HEK293 (cell line): ENCODE data around the gene CCDC92.
A peak's percentile ranks its signal among the peaks of the same experiment; 100 is the strongest.

Source experiments
- FEZF1 ChIP-seq: fragments of 450-650 bp; formaldehyde crosslinking; IDR thresholded peaks from 2 replicates; pipeline ENCODE4 v1.5.1; 2016; ENCODE audit warnings: missing biosample characterization, missing genetic modification characterization
- KLF7 ChIP-seq: fragments of 450-650 bp; formaldehyde crosslinking; IDR thresholded peaks from 2 replicates; pipeline ENCODE4 v1.5.1; 2016; ENCODE audit warnings: missing biosample characterization, missing genetic modification characterization, borderline replicate concordance
- MZF1 ChIP-seq: fragments of 450-650 bp; formaldehyde crosslinking; IDR thresholded peaks from 2 replicates; pipeline ENCODE4 v1.5.1; 2017; ENCODE audit warnings: missing biosample characterization, missing genetic modification characterization, borderline replicate concordance
- REPIN1 ChIP-seq: fragments of 450-650 bp; formaldehyde crosslinking; IDR thresholded peaks from 2 replicates; pipeline ENCODE4 v1.5.1; 2017; ENCODE audit warnings: missing biosample characterization, missing genetic modification characterization, low read depth
- SALL2 ChIP-seq: fragments of 450-650 bp; formaldehyde crosslinking; IDR thresholded peaks from 2 replicates; pipeline ENCODE4 v1.5.0; 2017; ENCODE audit warnings: missing biosample characterization, mild to moderate bottlenecking, missing genetic modification characterization, borderline replicate concordance
- SCRT2 ChIP-seq: fragments of 450-650 bp; formaldehyde crosslinking; IDR thresholded peaks from 2 replicates; pipeline ENCODE4 v1.5.1; 2016; ENCODE audit warnings: missing biosample characterization, missing genetic modification characterization
- YY2 ChIP-seq: fragments of 450-650 bp; formaldehyde crosslinking; IDR thresholded peaks from 2 replicates; pipeline ENCODE4 v1.5.1; 2016; ENCODE audit warnings: missing biosample characterization, missing genetic modification characterization
- ZBTB7A ChIP-seq: fragments of 450-650 bp; formaldehyde crosslinking; IDR thresholded peaks from 2 replicates; pipeline ENCODE4 v1.5.1; 2016; ENCODE audit warnings: low read depth, missing biosample characterization, missing genetic modification characterization
- ZNF2 ChIP-seq: fragments of 450-650 bp; formaldehyde crosslinking; IDR thresholded peaks from 2 replicates; pipeline ENCODE4 v1.5.1; 2016; ENCODE audit warnings: missing biosample characterization, missing genetic modification characterization
- ZNF292 ChIP-seq: fragments of 450-650 bp; formaldehyde crosslinking; IDR thresholded peaks from 2 replicates; pipeline ENCODE4 v1.5.1; 2016; ENCODE audit warnings: low read depth, missing biosample characterization, missing genetic modification characterization, borderline replicate concordance
- ZNF302 ChIP-seq: fragments of 450-650 bp; formaldehyde crosslinking; IDR thresholded peaks from 2 replicates; pipeline ENCODE4 v1.5.1; 2016; ENCODE audit warnings: missing biosample characterization, missing genetic modification characterization, low read depth
- ZNF354C ChIP-seq: fragments of 450-650 bp; formaldehyde crosslinking; IDR thresholded peaks from 2 replicates; pipeline ENCODE4 v1.5.1; 2016; ENCODE audit warnings: missing biosample characterization, missing genetic modification characterization, low read depth, borderline replicate concordance
- ZNF366 ChIP-seq: fragments of 450-650 bp; formaldehyde crosslinking; conservative IDR thresholded peaks from 2 replicates; pipeline ENCODE4 v1.5.1; 2016; ENCODE audit warnings: missing biosample characterization, missing genetic modification characterization
- ZNF37A ChIP-seq: fragments of 450-650 bp; IDR thresholded peaks from 2 replicates; pipeline ENCODE4 v1.5.1; 2018; ENCODE audit warnings: missing biosample characterization, missing genetic modification characterization
- ZNF48 ChIP-seq: fragments of 450-650 bp; formaldehyde crosslinking; IDR thresholded peaks from 2 replicates; pipeline ENCODE4 v1.5.1; 2016; ENCODE audit warnings: missing biosample characterization, missing genetic modification characterization
- ZNF501 ChIP-seq: fragments of 450-650 bp; formaldehyde crosslinking; IDR thresholded peaks from 2 replicates; pipeline ENCODE4 v1.5.1; 2016; ENCODE audit warnings: missing biosample characterization, missing genetic modification characterization
- ZNF555 ChIP-seq: fragments of 450-650 bp; formaldehyde crosslinking; conservative IDR thresholded peaks from 2 replicates; pipeline ENCODE4 v1.5.1; 2017; ENCODE audit warnings: missing biosample characterization, mild to moderate bottlenecking, missing genetic modification characterization, inconsistent platforms
- ZNF558 ChIP-seq: fragments of 450-650 bp; formaldehyde crosslinking; IDR thresholded peaks from 2 replicates; pipeline ENCODE4 v1.5.1; 2016; ENCODE audit warnings: missing biosample characterization, missing genetic modification characterization
- ZNF596 ChIP-seq: fragments of 450-650 bp; IDR thresholded peaks from 2 replicates; pipeline ENCODE4 v1.5.0; 2018; ENCODE audit warnings: missing biosample characterization, mild to moderate bottlenecking, missing genetic modification characterization, moderate library complexity
- ZNF624 ChIP-seq: fragments of 450-650 bp; formaldehyde crosslinking; IDR thresholded peaks from 2 replicates; pipeline ENCODE4 v1.5.1; 2017; ENCODE audit warnings: missing biosample characterization, missing genetic modification characterization
- ZNF660 ChIP-seq: fragments of 450-650 bp; IDR thresholded peaks from 2 replicates; pipeline ENCODE4 v1.5.1; 2018; ENCODE audit warnings: missing biosample characterization, mild to moderate bottlenecking, missing genetic modification characterization
- ZNF677 ChIP-seq: fragments of 450-650 bp; IDR thresholded peaks from 2 replicates; pipeline ENCODE4 v1.5.0; 2018; ENCODE audit warnings: missing biosample characterization, mild to moderate bottlenecking, missing genetic modification characterization, moderate library complexity
- ZNF76 ChIP-seq: fragments of 450-650 bp; formaldehyde crosslinking; IDR thresholded peaks from 2 replicates; pipeline ENCODE4; 2016; ENCODE audit warnings: low read depth, missing biosample characterization, missing genetic modification characterization, borderline replicate concordance
- ZSCAN30 ChIP-seq: fragments of 450-650 bp; IDR thresholded peaks from 2 replicates; pipeline ENCODE4 v1.5.1; 2018; ENCODE audit warnings: missing biosample characterization, mild to moderate bottlenecking, missing genetic modification characterization, moderate library complexity
- TF ChIP-seq, protein P1 (sequence below): fragments of 450-650 bp; formaldehyde crosslinking; IDR thresholded peaks from 2 replicates; pipeline ENCODE4 v1.5.1; 2016; ENCODE audit warnings: missing biosample characterization, missing genetic modification characterization
- TF ChIP-seq, protein P2 (sequence below): fragments of 450-650 bp; formaldehyde crosslinking; IDR thresholded peaks from 2 replicates; pipeline ENCODE4 v1.5.1; 2016; ENCODE audit warnings: missing biosample characterization, missing genetic modification characterization
- TF ChIP-seq, protein P3 (sequence below): fragments of 450-650 bp; formaldehyde crosslinking; IDR thresholded peaks from 2 replicates; pipeline ENCODE4 v1.5.1; 2016; ENCODE audit warnings: missing biosample characterization, missing genetic modification characterization
- TF ChIP-seq, protein P4 (sequence below): fragments of 450-650 bp; formaldehyde crosslinking; IDR thresholded peaks from 2 replicates; pipeline ENCODE4 v1.5.1; 2017; ENCODE audit warnings: missing biosample characterization, missing genetic modification characterization
- TF ChIP-seq, protein P5 (sequence below): fragments of 450-650 bp; formaldehyde crosslinking; IDR thresholded peaks from 2 replicates; pipeline ENCODE4 v1.5.1; 2017; ENCODE audit warnings: missing biosample characterization, missing genetic modification characterization
- TF ChIP-seq, protein P6 (sequence below): fragments of 450-650 bp; formaldehyde crosslinking; IDR thresholded peaks from 2 replicates; pipeline ENCODE4 v1.5.1; 2016; ENCODE audit warnings: missing biosample characterization, missing genetic modification characterization

The CCDC92 gene

DNA sequence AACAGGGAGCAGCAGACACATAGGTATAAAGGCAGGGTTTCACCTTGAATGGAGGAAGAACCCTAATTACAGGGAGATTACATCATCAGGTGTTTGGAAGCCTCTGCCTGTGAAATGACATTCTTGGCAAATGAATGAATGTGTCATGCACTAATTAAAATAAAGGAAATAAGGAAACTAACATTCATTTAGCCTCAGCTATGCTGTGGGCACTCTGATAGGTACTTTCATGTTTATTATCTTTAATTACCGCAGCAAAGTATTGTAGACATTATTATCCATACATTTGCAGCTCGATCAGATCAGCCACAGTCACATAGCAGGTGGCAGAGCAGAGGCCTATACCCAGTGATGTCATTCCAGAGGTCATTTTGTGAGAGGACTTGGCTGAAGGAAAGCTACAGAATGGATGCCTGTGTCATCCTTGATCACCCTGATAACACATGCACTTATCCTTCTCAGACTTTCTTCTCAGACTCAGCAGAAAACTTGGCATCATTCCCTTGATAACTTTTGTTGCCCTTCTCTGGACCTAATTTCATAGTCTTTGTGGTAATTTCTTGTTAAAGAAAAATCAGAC is 18.8 kb upstream of the CCDC92 start (continued):
- no peak for TF ChIP-seq ZNF677 (tag by site-specific recombination)
- TF ChIP-seq, protein P1, sequence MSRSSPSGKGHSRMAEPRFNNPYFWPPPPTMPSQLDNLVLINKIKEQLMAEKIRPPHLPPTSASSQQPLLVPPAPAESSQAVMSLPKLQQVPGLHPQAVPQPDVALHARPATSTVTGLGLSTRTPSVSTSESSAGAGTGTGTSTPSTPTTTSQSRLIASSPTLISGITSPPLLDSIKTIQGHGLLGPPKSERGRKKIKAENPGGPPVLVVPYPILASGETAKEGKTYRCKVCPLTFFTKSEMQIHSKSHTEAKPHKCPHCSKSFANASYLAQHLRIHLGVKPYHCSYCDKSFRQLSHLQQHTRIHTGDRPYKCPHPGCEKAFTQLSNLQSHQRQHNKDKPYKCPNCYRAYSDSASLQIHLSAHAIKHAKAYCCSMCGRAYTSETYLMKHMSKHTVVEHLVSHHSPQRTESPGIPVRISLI (tag by site-specific recombination) = no peak
- no peak for TF ChIP-seq ZNF37A (tag by site-specific recombination)
- TF ChIP-seq, protein P2, sequence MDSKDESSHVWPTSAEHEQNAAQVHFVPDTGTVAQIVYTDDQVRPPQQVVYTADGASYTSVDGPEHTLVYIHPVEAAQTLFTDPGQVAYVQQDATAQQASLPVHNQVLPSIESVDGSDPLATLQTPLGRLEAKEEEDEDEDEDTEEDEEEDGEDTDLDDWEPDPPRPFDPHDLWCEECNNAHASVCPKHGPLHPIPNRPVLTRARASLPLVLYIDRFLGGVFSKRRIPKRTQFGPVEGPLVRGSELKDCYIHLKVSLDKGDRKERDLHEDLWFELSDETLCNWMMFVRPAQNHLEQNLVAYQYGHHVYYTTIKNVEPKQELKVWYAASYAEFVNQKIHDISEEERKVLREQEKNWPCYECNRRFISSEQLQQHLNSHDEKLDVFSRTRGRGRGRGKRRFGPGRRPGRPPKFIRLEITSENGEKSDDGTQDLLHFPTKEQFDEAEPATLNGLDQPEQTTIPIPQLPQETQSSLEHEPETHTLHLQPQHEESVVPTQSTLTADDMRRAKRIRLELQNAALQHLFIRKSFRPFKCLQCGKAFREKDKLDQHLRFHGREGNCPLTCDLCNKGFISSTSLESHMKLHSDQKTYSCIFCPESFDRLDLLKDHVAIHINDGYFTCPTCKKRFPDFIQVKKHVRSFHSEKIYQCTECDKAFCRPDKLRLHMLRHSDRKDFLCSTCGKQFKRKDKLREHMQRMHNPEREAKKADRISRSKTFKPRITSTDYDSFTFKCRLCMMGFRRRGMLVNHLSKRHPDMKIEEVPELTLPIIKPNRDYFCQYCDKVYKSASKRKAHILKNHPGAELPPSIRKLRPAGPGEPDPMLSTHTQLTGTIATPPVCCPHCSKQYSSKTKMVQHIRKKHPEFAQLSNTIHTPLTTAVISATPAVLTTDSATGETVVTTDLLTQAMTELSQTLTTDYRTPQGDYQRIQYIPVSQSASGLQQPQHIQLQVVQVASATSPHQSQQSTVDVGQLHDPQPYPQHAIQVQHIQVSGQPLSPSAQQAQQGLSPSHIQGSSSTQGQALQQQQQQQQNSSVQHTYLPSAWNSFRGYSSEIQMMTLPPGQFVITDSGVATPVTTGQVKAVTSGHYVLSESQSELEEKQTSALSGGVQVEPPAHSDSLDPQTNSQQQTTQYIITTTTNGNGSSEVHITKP = no peak
- TF ChIP-seq ZNF501 (tag by site-specific recombination) = no peak
- peak; percentile 72 for TF ChIP-seq ZNF366 (tag by site-specific recombination)
- TF ChIP-seq KLF7 (tag by site-specific recombination) = no peak
- no peak for TF ChIP-seq ZNF76 (tag by site-specific recombination)
- TF ChIP-seq SALL2 (tag by site-specific recombination) = no peak
- TF ChIP-seq MZF1 (tag by site-specific recombination) = no peak
- TF ChIP-seq ZNF2 (tag by site-specific recombination) = no peak
- no peak; the same call in none of the 2 replicates for TF ChIP-seq FEZF1
- TF ChIP-seq ZBTB7A (tag by site-specific recombination) = no peak
- no peak for TF ChIP-seq ZNF48 (tag by site-specific recombination)
- TF ChIP-seq ZNF558 (tag by site-specific recombination) = no peak
- no peak for TF ChIP-seq ZNF292 (tag by site-specific recombination)
- TF ChIP-seq, protein P3, sequence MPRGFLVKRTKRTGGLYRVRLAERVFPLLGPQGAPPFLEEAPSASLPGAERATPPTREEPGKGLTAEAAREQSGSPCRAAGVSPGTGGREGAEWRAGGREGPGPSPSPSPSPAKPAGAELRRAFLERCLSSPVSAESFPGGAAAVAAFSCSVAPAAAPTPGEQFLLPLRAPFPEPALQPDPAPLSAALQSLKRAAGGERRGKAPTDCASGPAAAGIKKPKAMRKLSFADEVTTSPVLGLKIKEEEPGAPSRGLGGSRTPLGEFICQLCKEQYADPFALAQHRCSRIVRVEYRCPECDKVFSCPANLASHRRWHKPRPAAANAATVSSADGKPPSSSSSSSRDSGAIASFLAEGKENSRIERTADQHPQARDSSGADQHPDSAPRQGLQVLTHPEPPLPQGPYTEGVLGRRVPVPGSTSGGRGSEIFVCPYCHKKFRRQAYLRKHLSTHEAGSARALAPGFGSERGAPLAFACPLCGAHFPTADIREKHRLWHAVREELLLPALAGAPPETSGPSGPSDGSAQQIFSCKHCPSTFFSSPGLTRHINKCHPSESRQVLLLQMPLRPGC = no peak
- no peak for TF ChIP-seq ZNF302 (tag by site-specific recombination)
- no peak for TF ChIP-seq YY2 (tag by site-specific recombination)
- TF ChIP-seq SCRT2 (tag by site-specific recombination) = peak; percentile 60
- TF ChIP-seq ZNF555 = no peak
- TF ChIP-seq, protein P4, sequence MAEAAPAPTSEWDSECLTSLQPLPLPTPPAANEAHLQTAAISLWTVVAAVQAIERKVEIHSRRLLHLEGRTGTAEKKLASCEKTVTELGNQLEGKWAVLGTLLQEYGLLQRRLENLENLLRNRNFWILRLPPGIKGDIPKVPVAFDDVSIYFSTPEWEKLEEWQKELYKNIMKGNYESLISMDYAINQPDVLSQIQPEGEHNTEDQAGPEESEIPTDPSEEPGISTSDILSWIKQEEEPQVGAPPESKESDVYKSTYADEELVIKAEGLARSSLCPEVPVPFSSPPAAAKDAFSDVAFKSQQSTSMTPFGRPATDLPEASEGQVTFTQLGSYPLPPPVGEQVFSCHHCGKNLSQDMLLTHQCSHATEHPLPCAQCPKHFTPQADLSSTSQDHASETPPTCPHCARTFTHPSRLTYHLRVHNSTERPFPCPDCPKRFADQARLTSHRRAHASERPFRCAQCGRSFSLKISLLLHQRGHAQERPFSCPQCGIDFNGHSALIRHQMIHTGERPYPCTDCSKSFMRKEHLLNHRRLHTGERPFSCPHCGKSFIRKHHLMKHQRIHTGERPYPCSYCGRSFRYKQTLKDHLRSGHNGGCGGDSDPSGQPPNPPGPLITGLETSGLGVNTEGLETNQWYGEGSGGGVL (tag by site-specific recombination) = no peak; the same call in 1 of the 2 replicates
- TF ChIP-seq, protein P5, sequence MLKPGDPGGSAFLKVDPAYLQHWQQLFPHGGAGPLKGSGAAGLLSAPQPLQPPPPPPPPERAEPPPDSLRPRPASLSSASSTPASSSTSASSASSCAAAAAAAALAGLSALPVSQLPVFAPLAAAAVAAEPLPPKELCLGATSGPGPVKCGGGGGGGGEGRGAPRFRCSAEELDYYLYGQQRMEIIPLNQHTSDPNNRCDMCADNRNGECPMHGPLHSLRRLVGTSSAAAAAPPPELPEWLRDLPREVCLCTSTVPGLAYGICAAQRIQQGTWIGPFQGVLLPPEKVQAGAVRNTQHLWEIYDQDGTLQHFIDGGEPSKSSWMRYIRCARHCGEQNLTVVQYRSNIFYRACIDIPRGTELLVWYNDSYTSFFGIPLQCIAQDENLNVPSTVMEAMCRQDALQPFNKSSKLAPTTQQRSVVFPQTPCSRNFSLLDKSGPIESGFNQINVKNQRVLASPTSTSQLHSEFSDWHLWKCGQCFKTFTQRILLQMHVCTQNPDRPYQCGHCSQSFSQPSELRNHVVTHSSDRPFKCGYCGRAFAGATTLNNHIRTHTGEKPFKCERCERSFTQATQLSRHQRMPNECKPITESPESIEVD (tag by site-specific recombination) = 0 out of 2 replicates have a peak, but pooled peaks have one; percentile 16
- TF ChIP-seq ZNF596 (tag by site-specific recombination) = no peak
- TF ChIP-seq ZNF624 = no peak
- TF ChIP-seq ZNF660 (tag by site-specific recombination) = no peak
- TF ChIP-seq, protein P6, sequence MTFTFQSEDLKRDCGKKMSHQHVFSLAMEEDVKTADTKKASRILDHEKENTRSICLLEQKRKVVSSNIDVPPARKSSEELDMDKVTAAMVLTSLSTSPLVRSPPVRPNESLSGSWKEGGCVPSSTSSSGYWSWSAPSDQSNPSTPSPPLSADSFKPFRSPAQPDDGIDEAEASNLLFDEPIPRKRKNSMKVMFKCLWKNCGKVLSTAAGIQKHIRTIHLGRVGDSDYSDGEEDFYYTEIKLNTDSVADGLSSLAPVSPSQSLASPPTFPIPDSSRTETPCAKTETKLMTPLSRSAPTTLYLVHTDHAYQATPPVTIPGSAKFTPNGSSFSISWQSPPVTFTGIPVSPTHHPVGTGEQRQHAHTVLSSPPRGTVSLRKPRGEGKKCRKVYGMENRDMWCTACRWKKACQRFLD = no peak
- no peak for TF ChIP-seq ZSCAN30 (tag by site-specific recombination)
- TF ChIP-seq REPIN1 (tag by site-specific recombination) = no peak
- TF ChIP-seq ZNF354C = no peak
